GM12801 (cell line): ENCODE measurements around the gene HPCAL1.

Experiments used
- CTCF ChIP-seq: IDR thresholded peaks from one replicate; pipeline ENCODE4 v1.5.1; 2011; ENCODE audit warnings: control low read depth; ENCODE audit not compliant: insufficient read length; ENCODE audit errors: extremely low read depth

The HPCAL1 gene

DNA sequence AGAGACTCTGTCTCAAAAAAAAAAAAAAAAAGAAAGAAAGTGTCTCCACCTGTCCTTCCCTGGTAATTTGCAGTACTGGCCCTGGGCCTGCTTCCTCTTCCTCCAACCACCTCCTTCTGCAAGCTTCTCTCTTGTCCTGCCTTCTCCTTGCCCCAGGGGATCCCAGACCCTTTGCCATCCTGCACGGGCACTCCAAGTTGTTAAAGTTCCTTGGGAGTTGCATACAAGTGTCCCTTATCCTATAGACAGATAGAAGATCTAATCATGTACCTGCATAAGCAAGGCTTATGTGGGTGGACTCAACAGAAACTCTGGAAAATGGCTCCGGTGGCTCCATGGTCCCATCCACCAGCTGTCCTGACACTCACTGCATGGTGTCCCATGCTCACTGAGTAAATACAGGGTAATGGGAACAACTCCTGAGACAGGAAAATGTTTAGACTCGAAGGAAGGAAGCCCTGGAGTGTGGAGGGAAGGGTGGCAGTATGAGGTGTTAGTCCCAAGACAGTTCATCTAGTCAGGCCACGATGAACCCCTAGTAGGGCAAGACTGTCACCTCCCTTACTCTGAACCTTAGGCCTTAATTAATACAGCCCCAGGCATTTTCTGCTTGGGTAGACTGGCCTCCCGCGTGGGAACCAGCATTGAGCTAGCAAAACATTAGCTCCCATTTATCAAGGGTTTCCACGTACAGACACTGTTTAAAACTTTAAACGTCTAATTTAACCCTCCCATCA, 128.3 kb downstream of the HPCAL1 start:
- no peak for TF ChIP-seq CTCF

DNA sequence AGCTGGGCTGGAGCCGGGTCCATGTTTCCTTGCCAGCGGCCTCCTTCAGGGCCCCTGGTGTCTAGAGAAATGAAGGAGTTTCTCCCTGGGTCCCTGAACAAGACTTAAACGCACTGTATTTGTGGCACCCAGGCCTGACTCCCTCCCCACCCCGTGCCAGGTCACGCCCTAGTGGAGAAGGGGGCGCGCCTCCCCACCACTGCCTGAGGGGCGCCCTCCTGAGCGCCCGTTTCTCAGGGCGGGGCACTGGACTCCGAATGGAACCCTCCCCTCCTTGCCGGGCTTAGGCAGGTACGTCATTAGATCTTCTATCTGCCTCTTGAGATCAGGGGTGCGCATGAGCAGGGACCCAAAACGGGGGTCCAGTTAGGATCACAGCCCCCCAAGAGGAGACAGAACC, 129.1 kb downstream of the HPCAL1 start:
- no peak for TF ChIP-seq CTCF

- TF ChIP-seq CTCF, result no peak
Observed at GRCh38 chr2:10432311-10433181, 129.8 kb downstream of the HPCAL1 start.

DNA sequence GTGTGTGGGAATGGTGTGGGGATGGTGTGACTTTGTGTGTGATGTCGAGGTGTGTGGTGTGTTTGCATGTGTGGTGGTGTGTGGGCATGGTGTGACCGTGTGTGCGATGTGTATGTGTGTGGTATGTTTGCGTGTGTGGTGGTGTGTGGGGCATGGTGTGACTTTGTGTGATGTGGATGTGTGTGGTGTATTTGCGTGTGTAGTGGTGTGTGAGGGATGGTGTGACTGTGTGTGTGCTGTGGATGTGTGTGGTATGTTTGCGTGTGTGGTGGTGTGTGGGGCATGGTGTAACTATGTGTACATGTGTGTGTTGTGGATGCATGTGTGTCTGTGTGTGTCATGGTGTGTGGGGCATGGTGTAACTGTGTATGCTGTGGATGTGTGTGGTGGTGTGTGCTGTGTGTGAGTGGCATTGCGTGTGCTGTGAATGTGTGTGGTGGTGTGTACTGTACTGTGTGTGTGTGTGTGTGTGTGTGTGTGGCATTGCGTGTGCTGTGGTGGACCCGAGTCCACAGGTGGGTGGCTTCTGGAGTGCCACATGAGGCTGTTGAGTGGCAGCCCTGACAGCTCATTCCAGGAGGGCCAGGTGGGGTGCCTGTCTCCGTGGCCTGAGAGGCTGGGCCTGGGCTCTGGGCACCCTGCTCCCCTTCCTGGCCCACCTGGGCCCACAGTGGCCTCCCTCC, 130.7 kb downstream of the HPCAL1 start:
- no peak for TF ChIP-seq CTCF

- no peak for TF ChIP-seq CTCF
Observed at GRCh38 chr2:10433947-10434885, 131.5 kb downstream of the HPCAL1 start.

DNA sequence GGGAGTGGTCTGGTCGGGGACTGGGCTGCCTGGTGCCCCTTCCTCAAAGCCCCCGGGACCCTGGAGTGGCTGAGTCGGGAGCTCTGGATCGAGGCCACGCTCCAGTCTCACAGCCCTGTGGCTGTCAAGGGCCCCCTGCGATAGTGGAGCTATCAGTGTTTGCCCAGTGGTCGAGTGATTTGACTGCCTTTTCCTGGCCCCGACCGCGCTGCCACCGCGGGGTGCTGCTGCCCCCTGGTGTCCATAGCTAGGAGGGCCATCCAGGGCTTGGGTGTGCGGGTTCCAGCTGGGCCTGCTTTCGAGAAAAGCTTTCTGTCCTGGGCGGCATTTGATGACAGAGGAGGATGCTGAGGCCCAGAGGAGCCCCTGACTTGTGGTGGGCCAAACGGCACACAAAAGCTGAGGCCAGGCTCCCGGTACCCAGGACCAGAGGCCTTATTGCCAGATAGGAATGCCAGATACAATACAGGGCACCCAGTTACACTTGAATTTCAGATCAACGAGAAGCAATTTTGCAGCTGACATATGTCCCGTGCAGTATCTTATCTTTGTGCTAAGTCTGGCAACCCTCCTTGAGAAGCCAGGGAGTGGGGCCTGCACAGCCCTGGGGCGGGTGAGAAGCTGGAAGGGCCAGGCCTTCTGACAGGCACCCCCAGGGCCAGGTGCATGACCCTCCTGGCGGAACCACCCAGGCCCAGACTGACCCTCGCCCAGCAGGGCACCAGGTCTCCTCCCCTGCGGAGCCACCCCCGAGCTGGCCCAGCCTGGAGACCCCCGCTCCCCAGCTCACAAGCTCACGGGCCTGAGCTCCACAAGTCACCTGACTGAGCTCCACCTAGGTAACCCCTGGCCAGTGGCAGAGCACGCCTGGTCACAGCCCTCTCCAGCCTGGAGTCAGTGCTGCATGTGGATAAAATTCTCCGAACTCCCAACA, 132.4 kb downstream of the HPCAL1 start:
- TF ChIP-seq CTCF, result no peak
